COR-L47 (cell line): ENCODE measurements around the gene RAB38.

Source experiments
- DNase-seq: peaks from one replicate; lab custom pipeline; 2025; lab: John Stamatoyannopoulos, UW

The RAB38 gene

GRCh38 chr11:88174709-88175568 is at the start of gene RAB38:
RAB38 (minus strand) TSS chr11:88175443; CDS start chr11:88175384, 59 bp downstream.
- DNase-seq, result peak; percentile 12

GRCh38 chr11:88213406-88213805 is 38.2 kb upstream of the RAB38 start:
- no peak for DNase-seq

GRCh38 chr11:88212300-88212699 is 37.1 kb upstream of the RAB38 start:
- no peak for DNase-seq

- no peak for DNase-seq
Observed at GRCh38 chr11:88208745-88209144, 33.5 kb upstream of the RAB38 start.

- DNase-seq, result no peak
Observed at GRCh38 chr11:88206751-88207150, 31.5 kb upstream of the RAB38 start.

- DNase-seq, result no peak
Observed at GRCh38 chr11:88204353-88204752, 29.1 kb upstream of the RAB38 start.

GRCh38 chr11:88203604-88204003 is 28.4 kb upstream of the RAB38 start:
- DNase-seq, result no peak

- no peak for DNase-seq
Observed at GRCh38 chr11:88202498-88202897, 27.3 kb upstream of the RAB38 start.

- DNase-seq, result no peak
Observed at GRCh38 chr11:88196393-88196792, 21.1 kb upstream of the RAB38 start.

GRCh38 chr11:88195908-88196307 is 20.7 kb upstream of the RAB38 start:
- DNase-seq, result no peak

- no peak for DNase-seq
Observed at GRCh38 chr11:88194990-88195389, 19.7 kb upstream of the RAB38 start.

GRCh38 chr11:88193278-88193677 is 18.0 kb upstream of the RAB38 start:
- peak; percentile 6 for DNase-seq

- no peak for DNase-seq
Observed at GRCh38 chr11:88188932-88189253, 13.7 kb upstream of the RAB38 start.

- no peak for DNase-seq
Observed at GRCh38 chr11:88188251-88188931, 13.1 kb upstream of the RAB38 start.

- DNase-seq, result no peak
Observed at GRCh38 chr11:88183233-88183632, 8.0 kb upstream of the RAB38 start.

- no peak for DNase-seq
Observed at GRCh38 chr11:88181776-88182175, 6.5 kb upstream of the RAB38 start.

- no peak for DNase-seq
Observed at GRCh38 chr11:88179971-88180629, 4.9 kb upstream of the RAB38 start.

- DNase-seq, result no peak
Observed at GRCh38 chr11:88179141-88179540, 3.9 kb upstream of the RAB38 start.

- DNase-seq, result no peak
Observed at GRCh38 chr11:88178191-88178590, 2.9 kb upstream of the RAB38 start.

- DNase-seq, result no peak
Observed at GRCh38 chr11:88175569-88176075, 379 bp upstream of the RAB38 start.

- no peak for DNase-seq
Observed at GRCh38 chr11:88173956-88174355, 1.3 kb downstream of the RAB38 start.

- no peak for DNase-seq
Observed at GRCh38 chr11:88171982-88172381, 3.3 kb downstream of the RAB38 start.

- DNase-seq, result no peak
Observed at GRCh38 chr11:88170673-88171072, 4.6 kb downstream of the RAB38 start.
